ENCODE results near the gene CDC23.

The CDC23 gene

GRCh38 chr5:138140268-138140667 is 72.9 kb downstream of the CDC23 start (continued):
- TF ChIP-seq ZNF639 (tag by site-specific recombination; IDR thresholded peaks at IDR 0.05) (no peak), GLI4 (tag by site-specific recombination; IDR thresholded peaks at IDR 0.05) (no peak), ZNF76 (tag by site-specific recombination; IDR thresholded peaks at IDR 0.05; ENCODE audit: borderline replicate concordance, low read depth) (no peak)

- ChIA-PET CTCF (interaction anchor here (0.6 to 1.8 kb wide), 5 partner anchors 10 to 175 kb away, joined by 3 to 13 read pairs (median 4); no protein-coding TSS in a partner anchor), POLR2A (interaction anchor here (0.6 kb wide), 1 partner anchor 1902 kb away, joined by 4 read pairs; no protein-coding TSS in a partner anchor)
- no peak overlapping the region for H3K4me3 ChIP-seq (ENCODE audit: low read depth, low read length)
Measured at GRCh38 chr5:138139781-138140090, 73.4 kb downstream of the CDC23 start.

GRCh38 chr5:138138949-138139780 is 74.0 kb downstream of the CDC23 start, which contains the start of gene NME5:
Gene NME5, minus strand, starts transcription at chr5:138139428. Its CDS starts 648 bp downstream, at chr5:138138780.
- H3K9me3 ChIP-seq (ENCODE audit: control insufficient read depth, insufficient read depth, low read depth, low read length): no peaks in the 10 kb centered on the region
- no peaks in the 10 kb centered on the region for H3K4me1 ChIP-seq (ENCODE audit: control insufficient read depth, insufficient read depth, low read length)
- ChIA-PET POLR2A (interaction anchor here (0.6 kb wide), 1 partner anchor 1902 kb away, joined by 4 read pairs; no protein-coding TSS in a partner anchor), CTCF (interaction anchor here (0.6 to 1.8 kb wide), 6 partner anchors 10 to 214 kb away, joined by 3 to 13 read pairs (median 4); no protein-coding TSS in a partner anchor)
- H3K4me3 ChIP-seq (ENCODE audit: low read depth, low read length): peak within 1 kb of the TSS; percentile 46
- TF ChIP-seq SCRT1 (tag by site-specific recombination; IDR thresholded peaks at IDR 0.05; ENCODE audit: borderline replicate concordance) (peak; percentile 77; the same call in 1 of the 2 replicates), ZNF626 (tag by site-specific recombination; IDR thresholded peaks at IDR 0.05) (peak; percentile 32; the same call in 1 of the 2 replicates), SCRT2 (tag by site-specific recombination; IDR thresholded peaks at IDR 0.05) (peak; percentile 95), SP2 (tag by site-specific recombination; IDR thresholded peaks at IDR 0.05) (0 out of 2 replicates have a peak, but pooled peaks have one; percentile 14), HIC1 (tag by site-specific recombination; IDR thresholded peaks at IDR 0.05) (no peak), PRDM10 (tag by site-specific recombination; IDR thresholded peaks at IDR 0.05) (peak; percentile 90), GLIS1 (tag by site-specific recombination; IDR thresholded peaks at IDR 0.05) (no peak), PRDM1 (tag by site-specific recombination; IDR thresholded peaks at IDR 0.05) (no peak), ZNF335 (tag by site-specific recombination; conservative IDR thresholded peaks at IDR 0.05) (peak; percentile 70), KLF1 (tag by site-specific recombination; IDR thresholded peaks at IDR 0.05) (no peak), ZNF561 (tag by site-specific recombination; IDR thresholded peaks at IDR 0.05; ENCODE audit: borderline replicate concordance) (0 out of 2 replicates have a peak, but pooled peaks have one; percentile 29)
- H3K36me3 ChIP-seq (ENCODE audit: control insufficient read depth in 2 of 2, insufficient read depth in 1 of 2, low read length in 2 of 2): no peaks in the 10 kb centered on the region; a peak in 1 of 3 replicates
- H3K27ac ChIP-seq (ENCODE audit: extremely low read depth, low read depth, low read length): no peak within 1 kb of the TSS

More at GRCh38 chr5:138139781-138140090, 73.4 kb downstream of the CDC23 start:
- no peaks in the 10 kb centered on the region; a peak in 1 of 3 replicates for H3K36me3 ChIP-seq (ENCODE audit: control insufficient read depth in 2 of 2, insufficient read depth in 1 of 2, low read length in 2 of 2)
- H3K27ac ChIP-seq (ENCODE audit: extremely low read depth, low read depth, low read length): no peak overlapping the region
- no peaks in the 10 kb centered on the region for H3K9me3 ChIP-seq (ENCODE audit: control insufficient read depth, insufficient read depth, low read depth, low read length)
- H3K4me1 ChIP-seq (ENCODE audit: control insufficient read depth, insufficient read depth, low read length): no peaks in the 10 kb centered on the region
- TF ChIP-seq ZNF701 (tag by site-specific recombination; IDR thresholded peaks at IDR 0.05) (no peak), ZFP41 (tag by site-specific recombination; IDR thresholded peaks at IDR 0.05; ENCODE audit: borderline replicate concordance) (no peak), ZBTB49 (tag by site-specific recombination; IDR thresholded peaks at IDR 0.05; ENCODE audit: low read depth) (no peak), ZNF354C (tag by site-specific recombination; IDR thresholded peaks at IDR 0.05; ENCODE audit: borderline replicate concordance, low read depth) (no peak), ZNF248 (tag by site-specific recombination; IDR thresholded peaks at IDR 0.05) (no peak), ZNF596 (tag by site-specific recombination; IDR thresholded peaks at IDR 0.05) (no peak), ZNF585B (tag by site-specific recombination; IDR thresholded peaks at IDR 0.05) (no peak), ZNF670 (tag by site-specific recombination; IDR thresholded peaks at IDR 0.05; ENCODE audit: low read depth) (no peak)

All from HEK293 (cell line).